GM12878 (cell line): ENCODE measurements around the gene AATF. TPM values are rescaled to one million over a fixed set of nuclear protein-coding genes. Genes with fewer than 3 reads are reported as not detected.

Experiments
- ATAC-seq: fragments of 200-7000 bp; cut with Tn5 transposase; 3 replicates; pipeline ENCODE4 v1.9.1; 2020; ENCODE audit warnings: mild to moderate bottlenecking, moderate library complexity
- BruUV-seq: library from RNA; stranded (reverse); fragments of 400-500 nt; replicated peaks from 2 replicates; lab custom pipeline; 2021; lab: Mats Ljungman, UMichigan
- CTCF ChIA-PET: fragments of 300-600 bp; sonication (Branson Sonifier 250); formaldehyde crosslinking; extraction: SDS; loops from one replicate; lab custom pipeline; 2021; ENCODE audit warnings: inconsistent platforms; lab: Yijun Ruan, JAX
- POLR2A ChIA-PET: fragments of 350-600 bp; formaldehyde crosslinking; extraction: SDS; loops from one replicate; lab custom pipeline; 2021; ENCODE audit warnings: inconsistent platforms; lab: Charles Lee
- RAD21 ChIA-PET: fragments of 300-600 bp; sonication (Branson Sonifier 250); formaldehyde crosslinking; loops from one replicate; lab custom pipeline; 2023; ENCODE audit warnings: antibody characterized with exemption; ENCODE audit not compliant: unreplicated experiment; lab: Charles Lee
- SMC1A ChIA-PET: fragments of 300-600 bp; sonication (Branson Sonifier 250); formaldehyde crosslinking; loops from one replicate; lab custom pipeline; 2023; ENCODE audit not compliant: unreplicated experiment, uncharacterized antibody; lab: Charles Lee
- DNase-seq: peaks from one replicate; pipeline ENCODE4 v3.0.0-alpha.2; 2011; ENCODE audit warnings: low read depth, low spot score
- FAIRE-seq: peaks from 3 replicates; lab custom pipeline; 2011; peaks lifted over from hg19 to GRCh38; lab: Jason Lieb, UNC
- H2AFZ ChIP-seq: 2 replicates; pipeline ENCODE4 v1.6.0; 2011; ENCODE audit warnings: low read depth, low read length, control low read depth; ENCODE audit not compliant: control insufficient read depth
- H3K27ac ChIP-seq: 2 replicates; pipeline ENCODE4 v1.5.1; 2011; ENCODE audit warnings: control low read depth; ENCODE audit not compliant: control insufficient read depth, insufficient read depth
- H3K27me3 ChIP-seq, 2 experiments: replicated peaks in 1 of 2; 2 replicates each; pipeline versions ENCODE4 v1.6.0 to v1.6.1; 2011; ENCODE audit warnings: low read length in 1 of 2; ENCODE audit not compliant: control insufficient read depth in 2 of 2, insufficient read depth in 2 of 2
- H3K36me3 ChIP-seq, 2 experiments: 2 replicates each; pipeline ENCODE4 v1.5.1; 2011; ENCODE audit warnings: low read length in 1 of 2; ENCODE audit not compliant: control insufficient read depth in 2 of 2, insufficient read depth in 2 of 2
- H3K4me1 ChIP-seq: 2 replicates; pipeline ENCODE4 v1.6.1; 2011; ENCODE audit warnings: mild to moderate bottlenecking, low read length, moderate library complexity, mixed read lengths; ENCODE audit not compliant: control insufficient read depth, insufficient read depth
- H3K4me2 ChIP-seq: 2 replicates; pipeline ENCODE4 v1.6.0; 2011; ENCODE audit warnings: control low read depth; ENCODE audit not compliant: control insufficient read depth, insufficient read depth
- H3K4me3 ChIP-seq: fragments of 200-600 bp; sonication (generic); 2 replicates; pipeline ENCODE4 v1.5.1; 2016
- H3K79me2 ChIP-seq: 2 replicates; pipeline ENCODE4 v1.6.0; 2011; ENCODE audit warnings: low read length; ENCODE audit not compliant: control insufficient read depth, insufficient read depth
- H3K9ac ChIP-seq: 2 replicates; pipeline ENCODE4 v1.8.0; 2011; ENCODE audit warnings: low read length, control low read depth, mixed read lengths; ENCODE audit not compliant: control insufficient read depth, insufficient read depth
- H3K9me3 ChIP-seq: replicated peaks from 3 replicates; pipeline ENCODE4 v1.5.1; 2011; ENCODE audit warnings: mild to moderate bottlenecking, low read length; ENCODE audit not compliant: control insufficient read depth, insufficient read depth
- H4K20me1 ChIP-seq: 2 replicates; pipeline ENCODE4 v1.6.0; 2011; ENCODE audit not compliant: control insufficient read depth, insufficient read depth
- CHD1 ChIP-seq: IDR thresholded peaks from 2 replicates; pipeline ENCODE4 v1.6.1; 2012; ENCODE audit warnings: low read depth, low read length, improper control_type of control experiment
- DPF2 ChIP-seq: fragments of 450-650 bp; IDR thresholded peaks from 2 replicates; pipeline ENCODE4 v1.6.1; 2017; ENCODE audit warnings: mild to moderate bottlenecking
- E4F1 ChIP-seq: fragments of 450-650 bp; IDR thresholded peaks from 2 replicates; pipeline ENCODE4 v1.6.1; 2018; ENCODE audit warnings: borderline replicate concordance, mild to moderate bottlenecking; ENCODE audit not compliant: partially characterized antibody
- ESRRA ChIP-seq: IDR thresholded peaks from 2 replicates; pipeline ENCODE4 v1.6.1; 2012; ENCODE audit warnings: mild to moderate bottlenecking, low read length, improper control_type of control experiment
- ETV6 ChIP-seq, 2 experiments: fragments of 450-650 bp in 1 of 2; IDR thresholded peaks in 1 of 2; conservative IDR thresholded peaks in 1 of 2; 2 replicates each; pipeline ENCODE4 v1.6.1; 2014; ENCODE audit warnings: antibody characterized with exemption in 1 of 2, borderline replicate concordance in 1 of 2, low read depth in 1 of 2, mild to moderate bottlenecking in 1 of 2, moderate library complexity in 1 of 2
- LARP7 ChIP-seq: fragments of 450-650 bp; IDR thresholded peaks from 2 replicates; pipeline ENCODE4 v1.6.1; 2017; ENCODE audit warnings: mild to moderate bottlenecking
- MAX ChIP-seq: IDR thresholded peaks from 2 replicates; pipeline ENCODE4 v1.6.1; 2012; ENCODE audit warnings: low read depth, low read length, improper control_type of control experiment
- ZBED1 ChIP-seq: IDR thresholded peaks from 2 replicates; pipeline ENCODE4 v1.6.1; 2016; ENCODE audit warnings: borderline replicate concordance
- ZBTB11 ChIP-seq: fragments of 450-650 bp; formaldehyde crosslinking; IDR thresholded peaks from 2 replicates; pipeline ENCODE4 v1.5.0; 2022; ENCODE audit warnings: mild to moderate bottlenecking, missing genetic modification characterization
- ZNF622 ChIP-seq: fragments of 450-650 bp; IDR thresholded peaks from 2 replicates; pipeline ENCODE4 v1.6.1; 2017; ENCODE audit warnings: mild to moderate bottlenecking, inconsistent platforms
- WGBS: methylation state at CpG from one replicate; pipeline ENCODE4 v1.1.6; 2016; ENCODE audit warnings: low lambda C conversion rate; ENCODE audit not compliant: insufficient replicate concordance, insufficient coverage; ENCODE audit errors: missing lambda C conversion rate; 5-methylcytosine and 5-hydroxymethylcytosine counted together
- in situ Hi-C: fragments of 300-500 bp; cut with MboI; formaldehyde crosslinking; loops from 9 replicates; pipeline ENCODE4 v1.14.3; 2018; ENCODE audit warnings: mixed read lengths
- intact Hi-C: fragments of 100-400 bp; cut with micrococcal nuclease; formaldehyde crosslinking; loops from one replicate; pipeline ENCODE4 v1.14.2; 2022; ENCODE audit not compliant: unreplicated experiment
- polyA plus RNA-seq, 11 experiments: library from polyadenylated mRNA; depleted of rRNA in 4 of 11; unstranded in 6 of 11; stranded (reverse) in 5 of 11; fragments of >200 nt; fragmentation: Nextera tagmentation in 4 of 11; fragmentation: Illumina TruSeq in 1 of 11; extraction: Ambion mirVana in 4 of 11; extraction: Trizol in 1 of 11; gene quantifications; 1 replicate in 1 of 11; 2 replicates in 10 of 11; pipeline versions ENCODE4 v1.2.1 to v1.2.3, GENCODE V29; 2011 to 2016; ENCODE audit warnings: inconsistent platforms in 2 of 11, missing spikeins in 2 of 11, low read depth in 1 of 11
- total RNA-seq, 4 experiments: library from RNA; depleted of rRNA in 3 of 4; stranded (reverse); fragments of >200 nt in 3 of 4; fragmentation: Illumina TruSeq in 1 of 4; extraction: Trizol in 1 of 4; gene quantifications; 2 replicates each; pipeline versions ENCODE4 v1.2.1 to v1.2.3, GENCODE V29; 2013 to 2021

AATF gene
- total and polyA plus RNA-seq, 10 of the 15 experiments (the other 5 are each of a cell fraction or from before 2014, with no cell fraction given) = 36.8 to 110 (median 77.9) TPM

- no peaks in the 10 kb centered on the region for H3K9me3 ChIP-seq
- no peak for DNase-seq
- TF ChIP-seq ESRRA (no peak), ZNF622 (no peak)
- TF ChIP-seq, all 136 proteins: peak for 0
- Histone ChIP-seq H3K4me2 (no peak overlapping the region), H3K36me3 (no peaks in the 10 kb centered on the region; a peak in 2 of 4 replicates), H3K79me2 (peaks cover 11% of the 10 kb centered on the region), H3K27me3 (no peaks in the 10 kb centered on the region), H3K9ac (no peak overlapping the region), H3K4me1 (no peaks in the 10 kb centered on the region), H3K4me3 (no peak overlapping the region), H2AFZ (no peak overlapping the region), H4K20me1 (no peaks in the 10 kb centered on the region), H3K27ac (no peak overlapping the region)
- ChIA-PET RAD21 (no interaction called here), POLR2A (no interaction called here), CTCF (interaction anchor here (1.0 to 1.3 kb wide), 2 partner anchors 15 to 65 kb away, joined by 3 to 5 read pairs; no protein-coding TSS in a partner anchor), SMC1A (interaction anchor here (0.7 to 1.3 kb wide), 3 partner anchors 23 to 83 kb away, joined by 3 to 4 read pairs (median 4); no protein-coding TSS in a partner anchor)
- FAIRE-seq = no peak
- 93% methylated on average over 2 of the region's 2 CpGs for WGBS
- no TSS peak for BruUV-seq
- intact Hi-C loops = no loop called here
- ATAC-seq = no peak
- in situ Hi-C loops = no loop called here
Observed at GRCh38 chr17:36980280-36980761, 31.6 kb downstream of the AATF start.

GRCh38 chr17:36983618-36984017 is 34.9 kb downstream of the AATF start:
- no peak overlapping the region for H3K9ac ChIP-seq
- ChIA-PET POLR2A (no interaction called here), RAD21 (no interaction called here), CTCF (no interaction called here), SMC1A (no interaction called here)
- peaks cover 2 to 11% of the 10 kb centered on the region in 2 experiments for H3K36me3 ChIP-seq
- no peaks in the 10 kb centered on the region for H3K9me3 ChIP-seq
- H3K27me3 ChIP-seq = no peaks in the 10 kb centered on the region
- no TSS peak for BruUV-seq
- no peaks in the 10 kb centered on the region for H3K4me1 ChIP-seq
- H3K4me2 ChIP-seq = no peak overlapping the region
- H3K4me3 ChIP-seq = no peak overlapping the region
- in situ Hi-C loops (no loop called here), intact Hi-C loops (no loop called here)
- DNase-seq = no peak
- no peak overlapping the region for H2AFZ ChIP-seq
- FAIRE-seq = no peak
- no peaks in the 10 kb centered on the region for H4K20me1 ChIP-seq
- H3K27ac ChIP-seq = no peak overlapping the region
- peaks cover 8% of the 10 kb centered on the region for H3K79me2 ChIP-seq
- ATAC-seq = no peak
- TF ChIP-seq ZBTB11 (CRISPR knock-in tag) (no peak), ZBED1 (no peak), CHD1 (no peak), ETV6 (conservative IDR thresholded peaks at IDR 0.05 in 1 of 2, IDR thresholded peaks at IDR 0.05 in 1 of 2; ENCODE audit: borderline replicate concordance in 1 of 2, low read depth in 1 of 2) (no peak), DPF2 (no peak), E4F1 (no peak), LARP7 (no peak), MAX (no peak)
